H1 (cell line): ENCODE measurements around the gene MAS1. TPM values are rescaled to one million over a fixed set of nuclear protein-coding genes. Genes with fewer than 3 reads are reported as not detected.

ENCODE experiments used
- CTCF ChIA-PET: fragments of 300-600 bp; sonication (Branson Sonifier 250); formaldehyde crosslinking; loops from one replicate; lab custom pipeline; 2021; ENCODE audit not compliant: partially characterized antibody; lab: Charles Lee
- POLR2A ChIA-PET: fragments of 300-600 bp; sonication (Branson Sonifier 250); formaldehyde crosslinking; loops from one replicate; lab custom pipeline; 2021; ENCODE audit warnings: inconsistent platforms; ENCODE audit not compliant: partially characterized antibody; lab: Charles Lee
- DNase-seq, 2 experiments: peaks; one replicate each; pipeline versions ENCODE4 v3.0.0 to v3.0.0-alpha.2; 2010 to 2022; ENCODE audit warnings: low spot score in 2 of 2, low read depth in 1 of 2, mixed read lengths in 1 of 2
- FAIRE-seq: peaks from 2 replicates; lab custom pipeline; 2011; peaks lifted over from hg19 to GRCh38; lab: Jason Lieb, UNC
- H2AFZ ChIP-seq: 2 replicates; pipeline ENCODE4 v1.8.1; 2012; ENCODE audit warnings: low read length, inconsistent platforms
- H2AK5ac ChIP-seq: 2 replicates; pipeline ENCODE4 v1.6.1; 2013; ENCODE audit warnings: low read depth, low read length
- H2BK120ac ChIP-seq: replicated peaks from 2 replicates; pipeline ENCODE3; 2013; ENCODE audit warnings: low read depth, low read length, inconsistent platforms
- H2BK12ac ChIP-seq: 2 replicates; pipeline ENCODE4 v1.6.1; 2013; ENCODE audit warnings: low read depth, low read length
- H2BK15ac ChIP-seq: 2 replicates; pipeline ENCODE4 v1.6.1; 2013; ENCODE audit warnings: low read length
- H2BK20ac ChIP-seq: 2 replicates; pipeline ENCODE4 v1.6.1; 2013; ENCODE audit warnings: low read length
- H2BK5ac ChIP-seq: 2 replicates; pipeline ENCODE4 v1.6.1; 2013; ENCODE audit warnings: low read depth, low read length
- H3K14ac ChIP-seq: 2 replicates; pipeline ENCODE4 v1.6.1; 2013; ENCODE audit warnings: inconsistent platforms; ENCODE audit not compliant: insufficient read length
- H3K18ac ChIP-seq: 2 replicates; pipeline ENCODE4 v1.6.1; 2013; ENCODE audit warnings: low read length; ENCODE audit errors: extremely low read depth
- H3K23ac ChIP-seq: 2 replicates; pipeline ENCODE4 v1.6.1; 2013; ENCODE audit warnings: inconsistent platforms; ENCODE audit not compliant: insufficient read length
- H3K23me2 ChIP-seq: 2 replicates; pipeline ENCODE4 v1.6.1; 2013; ENCODE audit warnings: low read depth, low read length
- H3K27ac ChIP-seq: 2 replicates; pipeline ENCODE4 v1.6.1; 2011; ENCODE audit warnings: low read depth, low read length, inconsistent platforms
- H3K27me3 ChIP-seq, 4 experiments: replicated peaks in 1 of 4; 1 replicate in 1 of 4; 2 replicates in 3 of 4; pipeline versions ENCODE4 v1.6.1 to v1.8.1; 2011 to 2013; ENCODE audit warnings: low read length in 3 of 4, mild to moderate bottlenecking in 3 of 4, inconsistent platforms in 2 of 4, mixed read lengths in 2 of 4, moderate library complexity in 1 of 4; ENCODE audit not compliant: control insufficient read depth in 3 of 4, insufficient read depth in 3 of 4; ENCODE audit errors: extremely low read depth in 1 of 4
- H3K36me3 ChIP-seq, 4 experiments: 2 replicates each; pipeline versions ENCODE4 v1.6.1 to v1.8.1; 2011 to 2013; ENCODE audit warnings: mild to moderate bottlenecking in 4 of 4, low read length in 3 of 4, moderate library complexity in 2 of 4, control low read depth in 1 of 4, inconsistent platforms in 1 of 4; ENCODE audit not compliant: insufficient read depth in 4 of 4, control insufficient read depth in 2 of 4
- H3K4ac ChIP-seq: replicated peaks from 2 replicates; pipeline ENCODE3; 2013; ENCODE audit warnings: low read length, low read depth, mixed read lengths, inconsistent platforms; ENCODE audit not compliant: insufficient read length
- H3K4me1 ChIP-seq, 4 experiments: replicated peaks in 1 of 4; 1 replicate in 1 of 4; 2 replicates in 3 of 4; pipeline versions ENCODE4 v1.6.1 to v1.8.1; 2011 to 2013; ENCODE audit warnings: low read length in 3 of 4, inconsistent platforms in 2 of 4, mixed read lengths in 1 of 4; ENCODE audit not compliant: insufficient read depth in 4 of 4, control insufficient read depth in 3 of 4
- H3K4me2 ChIP-seq, 2 experiments: 2 replicates each; pipeline versions ENCODE4 v1.6.1 to v1.8.1; 2011 to 2013; ENCODE audit warnings: low read depth in 2 of 2, low read length in 2 of 2, control low read depth in 1 of 2, inconsistent platforms in 1 of 2, mild to moderate bottlenecking in 1 of 2; ENCODE audit not compliant: insufficient read depth in 1 of 2
- H3K4me3 ChIP-seq, 4 experiments: fragments of 200-600, 300-600 bp in 1 of 4; sonication (generic), shearing (Covaris generic), sonication (Bioruptor Twin) in 1 of 4; 2 replicates each; pipeline versions ENCODE4 v1.5.1 to v1.8.1; 2011 to 2016; ENCODE audit warnings: low read length in 4 of 4, low read depth in 3 of 4, control low read depth in 2 of 4, inconsistent platforms in 2 of 4, mild to moderate bottlenecking in 2 of 4, mixed read lengths in 1 of 4, moderate library complexity in 1 of 4; ENCODE audit not compliant: insufficient read depth in 2 of 4; ENCODE audit errors: extremely low read depth in 1 of 4
- H3K56ac ChIP-seq: replicated peaks from 2 replicates; pipeline ENCODE3; 2013; ENCODE audit warnings: low read depth, mild to moderate bottlenecking, mixed read lengths, low read length, inconsistent platforms; ENCODE audit not compliant: insufficient read length
- H3K79me1 ChIP-seq: 2 replicates; pipeline ENCODE4 v1.6.1; 2013; ENCODE audit warnings: low read depth, low read length, control low read depth
- H3K79me2 ChIP-seq, 2 experiments: 2 replicates each; pipeline versions ENCODE4 v1.6.1 to v1.8.1; 2012 to 2013; ENCODE audit warnings: low read length in 2 of 2, mild to moderate bottlenecking in 2 of 2, inconsistent platforms in 1 of 2; ENCODE audit not compliant: insufficient read depth in 2 of 2, control insufficient read depth in 1 of 2
- H3K9ac ChIP-seq, 4 experiments: replicated peaks in 1 of 4; 1 replicate in 1 of 4; 2 replicates in 3 of 4; pipeline versions ENCODE4 v1.6.1 to v1.8.1; 2011 to 2013; ENCODE audit warnings: low read depth in 3 of 4, low read length in 3 of 4, control low read depth in 2 of 4, mild to moderate bottlenecking in 2 of 4, moderate library complexity in 2 of 4, inconsistent platforms in 1 of 4; ENCODE audit errors: extremely low read depth in 1 of 4
- H3K9me3 ChIP-seq, 2 experiments: 2 replicates each; pipeline versions ENCODE4 v1.6.1 to v1.8.1; 2012 to 2013; ENCODE audit warnings: mild to moderate bottlenecking in 2 of 2, moderate library complexity in 2 of 2, control low read depth in 1 of 2, inconsistent platforms in 1 of 2, low read depth in 1 of 2, low read length in 1 of 2, mixed read lengths in 1 of 2; ENCODE audit not compliant: insufficient read depth in 2 of 2
- H4K20me1 ChIP-seq, 2 experiments: replicated peaks in 1 of 2; 2 replicates each; pipeline versions ENCODE3 to v1.8.1; 2011 to 2013; ENCODE audit warnings: inconsistent platforms in 2 of 2, low read length in 2 of 2, mild to moderate bottlenecking in 1 of 2; ENCODE audit not compliant: insufficient read depth in 2 of 2, control insufficient read depth in 1 of 2
- H4K5ac ChIP-seq: 2 replicates; pipeline ENCODE4 v1.6.1; 2013; ENCODE audit warnings: low read length, low read depth, mixed read lengths, inconsistent platforms; ENCODE audit not compliant: insufficient read length
- H4K8ac ChIP-seq: 2 replicates; pipeline ENCODE4 v1.8.0; 2013; ENCODE audit warnings: mild to moderate bottlenecking, moderate library complexity, low read length, inconsistent platforms; ENCODE audit not compliant: insufficient read depth; ENCODE audit errors: extremely low read depth
- H4K91ac ChIP-seq: replicated peaks from 2 replicates; pipeline ENCODE3; 2013; ENCODE audit warnings: low read length, mixed read lengths, inconsistent platforms; ENCODE audit not compliant: insufficient read length
- ASH2L ChIP-seq: fragments of 200-600, 300-600 bp; sonication (generic); IDR thresholded peaks from one replicate; pipeline ENCODE4 v1.7.1; 2017; ENCODE audit warnings: low read length
- CTBP2 ChIP-seq: IDR thresholded peaks from 2 replicates; pipeline ENCODE4 v1.7.0; 2011; ENCODE audit warnings: borderline replicate concordance, mild to moderate bottlenecking, moderate library complexity, mixed read lengths, low read length; ENCODE audit not compliant: insufficient read depth, insufficient read length
- GABPA ChIP-seq: IDR thresholded peaks from 2 replicates; pipeline ENCODE4 v1.6.1; 2011; ENCODE audit warnings: mild to moderate bottlenecking, low read length, moderate library complexity, borderline replicate concordance; ENCODE audit not compliant: insufficient read depth
- NRF1 ChIP-seq: IDR thresholded peaks from 2 replicates; pipeline ENCODE4 v1.6.1; 2011; ENCODE audit warnings: mild to moderate bottlenecking, low read depth, low read length, improper control_type of control experiment
- YY1 ChIP-seq: IDR thresholded peaks from 2 replicates; pipeline ENCODE4 v1.6.1; 2011; ENCODE audit warnings: low read depth, mild to moderate bottlenecking, low read length
- WGBS, 2 experiments: shearing (Covaris generic) in 1 of 2; methylation state at CpG; one replicate each; pipeline versions ENCODE4 v1.1.6 to v1.1.7; 2013 to 2015; ENCODE audit warnings: low lambda C conversion rate in 2 of 2, mixed read lengths in 2 of 2, inconsistent platforms in 1 of 2, low coverage in 1 of 2, missing lambda C conversion rate in 1 of 2; ENCODE audit not compliant: insufficient replicate concordance in 2 of 2, insufficient coverage in 1 of 2, insufficient read length in 1 of 2; ENCODE audit errors: extremely low coverage in 1 of 2, missing lambda C conversion rate in 1 of 2; 5-methylcytosine and 5-hydroxymethylcytosine counted together
- polyA plus RNA-seq, 7 experiments: library from polyadenylated mRNA; depleted of rRNA in 3 of 7; stranded (reverse) in 5 of 7; unstranded in 2 of 7; fragments of >200 nt in 5 of 7; fragments of 200-250 nt in 2 of 7; gene quantifications; 1 replicate in 5 of 7; 2 replicates in 1 of 7; 4 replicates in 1 of 7; pipeline versions ENCODE4 v1.2.1 to v1.2.3, GENCODE V29; 2011 to 2013; ENCODE audit warnings: missing spikeins in 2 of 7, mixed read lengths in 2 of 7
- total RNA-seq: library from RNA; stranded (reverse); fragmentation: NEBNext Ultra II Directional; extraction: Animal tissue kit (Norgen Biotek cat#: 25700); gene quantifications from 2 replicates; pipeline ENCODE4 v1.2.1, GENCODE V29; 2021
- TF ChIP-seq, protein P1 (sequence below): IDR thresholded peaks from 2 replicates; pipeline ENCODE4 v1.6.1; 2011; ENCODE audit warnings: low read length, improper control_type of control experiment

MAS1 gene
- total and polyA plus RNA-seq, 2 of the 8 experiments (the other 6 are each of a cell fraction or from before 2014, with no cell fraction given): 0.02 TPM; not detected in 1

- H2BK5ac ChIP-seq: no peak overlapping the region
- H3K27ac ChIP-seq: no peak overlapping the region
- no peak overlapping the region for H2BK120ac ChIP-seq
- no peak overlapping the region for H3K4ac ChIP-seq
- 77% methylated on average over 2 of the region's 2 CpGs; no CpG with 5 or more reads in 1 of the 2 experiments for WGBS, 2 experiments
- no peaks in the 10 kb centered on the region for H3K4me1 ChIP-seq
- no peak overlapping the region for H3K56ac ChIP-seq
- H3K36me3 ChIP-seq: no peaks in the 10 kb centered on the region
- no peak overlapping the region for H3K4me2 ChIP-seq
- H4K20me1 ChIP-seq: no peaks in the 10 kb centered on the region
- H2BK15ac ChIP-seq: no peak overlapping the region
- no peak overlapping the region for H3K14ac ChIP-seq
- ChIA-PET CTCF (no interaction called here), POLR2A (no interaction called here)
- H2AK5ac ChIP-seq: no peak overlapping the region
- H3K79me1 ChIP-seq: no peaks in the 10 kb centered on the region
- no peak overlapping the region for H4K91ac ChIP-seq
- H3K18ac ChIP-seq: no peak overlapping the region
- no peak for FAIRE-seq
- no peaks in the 10 kb centered on the region for H3K23me2 ChIP-seq
- no peak overlapping the region for H2BK12ac ChIP-seq
- TF ChIP-seq GABPA (no peak), YY1 (no peak), CTBP2 (no peak), ASH2L (no peak), NRF1 (no peak)
- TF ChIP-seq, protein P1, sequence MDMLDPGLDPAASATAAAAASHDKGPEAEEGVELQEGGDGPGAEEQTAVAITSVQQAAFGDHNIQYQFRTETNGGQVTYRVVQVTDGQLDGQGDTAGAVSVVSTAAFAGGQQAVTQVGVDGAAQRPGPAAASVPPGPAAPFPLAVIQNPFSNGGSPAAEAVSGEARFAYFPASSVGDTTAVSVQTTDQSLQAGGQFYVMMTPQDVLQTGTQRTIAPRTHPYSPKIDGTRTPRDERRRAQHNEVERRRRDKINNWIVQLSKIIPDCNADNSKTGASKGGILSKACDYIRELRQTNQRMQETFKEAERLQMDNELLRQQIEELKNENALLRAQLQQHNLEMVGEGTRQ: no peak
- TF ChIP-seq, all 59 proteins: peak for 0
- Histone ChIP-seq H3K9ac (no peak overlapping the region), H4K8ac (no peak overlapping the region), H3K23ac (no peak overlapping the region), H2BK20ac (no peak overlapping the region), H4K5ac (no peak overlapping the region), H3K27me3 (no peaks in the 10 kb centered on the region), H3K4me3 (no peak overlapping the region), H3K79me2 (no peaks in the 10 kb centered on the region), H3K9me3 (no peaks in the 10 kb centered on the region), H2AFZ (no peak overlapping the region)
- DNase-seq: no peak
Measured at GRCh38 chr6:159915397-159915796, 24.6 kb downstream of the MAS1 start.
